Esophagus squamous epithelium (tissue), 4 donors: ENCODE measurements around the gene HTR1D.

Source experiments
- POLR2A ChIP-seq, 4 donors: fragments of 450-650 bp; IDR thresholded peaks; one replicate each; pipeline ENCODE4 v1.6.1; 2017; ENCODE audit warnings: antibody characterized with exemption in 4 of 4, mild to moderate bottlenecking in 4 of 4, moderate library complexity in 3 of 4
- TF ChIP-seq, protein P1 (sequence below), 6 experiments: fragments of 450-650 bp in 4 of 6; fragments of 200-600 bp in 2 of 6; sonication (generic) in 2 of 6; IDR thresholded peaks; one replicate each; pipeline ENCODE4 v1.5.1; 2016 to 2019; ENCODE audit warnings: antibody characterized with exemption in 6 of 6, mild to moderate bottlenecking in 4 of 6, moderate library complexity in 4 of 6

GRCh38 chr1:23254584-23254983, 37.3 kb upstream of the HTR1D start:
- TF ChIP-seq, protein P1, sequence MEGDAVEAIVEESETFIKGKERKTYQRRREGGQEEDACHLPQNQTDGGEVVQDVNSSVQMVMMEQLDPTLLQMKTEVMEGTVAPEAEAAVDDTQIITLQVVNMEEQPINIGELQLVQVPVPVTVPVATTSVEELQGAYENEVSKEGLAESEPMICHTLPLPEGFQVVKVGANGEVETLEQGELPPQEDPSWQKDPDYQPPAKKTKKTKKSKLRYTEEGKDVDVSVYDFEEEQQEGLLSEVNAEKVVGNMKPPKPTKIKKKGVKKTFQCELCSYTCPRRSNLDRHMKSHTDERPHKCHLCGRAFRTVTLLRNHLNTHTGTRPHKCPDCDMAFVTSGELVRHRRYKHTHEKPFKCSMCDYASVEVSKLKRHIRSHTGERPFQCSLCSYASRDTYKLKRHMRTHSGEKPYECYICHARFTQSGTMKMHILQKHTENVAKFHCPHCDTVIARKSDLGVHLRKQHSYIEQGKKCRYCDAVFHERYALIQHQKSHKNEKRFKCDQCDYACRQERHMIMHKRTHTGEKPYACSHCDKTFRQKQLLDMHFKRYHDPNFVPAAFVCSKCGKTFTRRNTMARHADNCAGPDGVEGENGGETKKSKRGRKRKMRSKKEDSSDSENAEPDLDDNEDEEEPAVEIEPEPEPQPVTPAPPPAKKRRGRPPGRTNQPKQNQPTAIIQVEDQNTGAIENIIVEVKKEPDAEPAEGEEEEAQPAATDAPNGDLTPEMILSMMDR (IDR thresholded peaks at IDR 0.05), result no peak
- no peak for TF ChIP-seq POLR2A (IDR thresholded peaks at IDR 0.05)
